HG03521 (cell line): ENCODE results near the gene WIPI1.
"Not testable (repeated sequence)": the region's sequence is repeated elsewhere in the genome, so short reads cannot be mapped to it uniquely, and the experiment has no call there.

Experiments used
- ATAC-seq: cut with Tn5 transposase; IDR thresholded peaks from one replicate; pipeline ENCODE4 v1.9.1; 2021; ENCODE audit warnings: mild to moderate bottlenecking, moderate library complexity; ENCODE audit not compliant: unreplicated experiment

The WIPI1 gene

DNA sequence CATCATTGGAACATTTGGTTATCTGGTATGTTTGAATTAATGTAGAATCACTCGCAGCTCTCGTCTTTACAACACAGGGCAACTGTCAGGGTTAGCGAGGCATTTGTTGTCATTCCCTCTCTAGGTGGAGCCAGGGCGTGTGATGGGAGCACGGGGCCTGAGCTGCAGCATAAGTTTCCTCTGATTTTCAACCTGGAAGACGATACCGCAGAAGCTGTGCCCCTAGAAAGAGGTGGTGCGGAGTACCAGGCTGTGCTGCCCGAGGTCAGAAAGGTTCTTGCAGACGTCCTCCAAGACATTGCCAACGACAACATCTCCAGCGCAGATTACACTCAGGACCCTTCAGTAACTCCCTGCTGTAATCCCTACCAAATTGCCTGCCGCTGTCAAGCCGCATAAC lies 37.2 kb downstream of the WIPI1 start:
- ATAC-seq: no peak

DNA sequence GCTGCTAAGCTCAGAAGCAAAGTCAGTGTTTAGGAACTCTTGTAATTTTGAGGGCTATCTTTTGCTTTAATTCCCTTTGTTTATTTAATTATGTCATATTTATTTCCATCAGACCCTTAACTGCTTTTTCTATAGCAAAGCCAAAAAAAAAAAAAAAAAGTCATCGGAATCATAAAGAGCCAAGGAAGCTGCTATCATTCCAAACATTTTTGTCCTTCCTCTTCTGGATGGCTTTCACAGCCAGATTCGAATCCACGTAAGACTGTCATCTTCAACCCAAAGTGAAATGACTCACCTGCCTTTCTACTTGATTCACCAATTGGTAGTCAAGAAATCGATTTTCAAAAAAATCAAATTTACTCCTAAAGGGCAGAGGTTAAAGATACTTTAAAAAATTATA lies 38.4 kb downstream of the WIPI1 start:
- ATAC-seq: no peak

DNA sequence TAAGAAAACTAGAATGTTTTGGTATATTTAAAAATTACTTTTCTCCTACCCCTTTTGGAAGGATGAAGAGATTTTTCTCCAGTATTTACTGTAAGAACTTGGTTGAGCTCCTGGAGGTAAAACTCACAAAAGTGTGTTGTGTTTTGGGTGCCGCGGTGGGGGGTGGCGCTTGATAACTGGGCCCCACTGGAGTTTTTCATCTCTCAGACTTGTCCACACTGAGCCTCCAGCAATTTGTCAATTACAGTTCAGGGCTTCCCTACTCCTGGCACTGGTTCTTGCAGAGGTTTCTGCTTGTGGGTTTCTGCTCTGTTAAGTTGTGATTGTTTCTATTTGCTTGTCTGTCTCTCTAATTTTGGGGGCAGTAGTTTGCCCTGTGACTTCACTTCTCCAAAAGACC lies 40.0 kb downstream of the WIPI1 start:
- ATAC-seq: no peak

DNA sequence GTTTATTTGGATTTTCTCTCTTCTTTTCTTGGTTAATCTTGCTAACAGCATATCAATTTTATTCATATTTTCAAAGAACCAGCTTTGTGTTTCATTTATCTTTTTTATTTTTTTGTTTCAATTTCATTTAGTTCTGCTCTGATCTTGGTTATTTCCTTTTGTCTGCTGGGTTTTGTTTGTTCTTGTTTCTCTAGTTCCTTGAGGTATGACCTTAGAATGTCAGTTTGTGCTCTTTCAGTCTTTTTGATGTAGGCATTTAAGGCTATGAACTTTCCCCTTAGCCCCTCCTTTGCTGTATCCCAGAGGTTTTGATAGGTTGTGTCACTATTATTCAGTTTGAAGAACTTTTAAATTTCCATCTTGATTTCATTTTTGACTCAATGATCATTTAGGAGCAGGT lies 42.4 kb downstream of the WIPI1 start:
- not testable (repeated sequence) for ATAC-seq

DNA sequence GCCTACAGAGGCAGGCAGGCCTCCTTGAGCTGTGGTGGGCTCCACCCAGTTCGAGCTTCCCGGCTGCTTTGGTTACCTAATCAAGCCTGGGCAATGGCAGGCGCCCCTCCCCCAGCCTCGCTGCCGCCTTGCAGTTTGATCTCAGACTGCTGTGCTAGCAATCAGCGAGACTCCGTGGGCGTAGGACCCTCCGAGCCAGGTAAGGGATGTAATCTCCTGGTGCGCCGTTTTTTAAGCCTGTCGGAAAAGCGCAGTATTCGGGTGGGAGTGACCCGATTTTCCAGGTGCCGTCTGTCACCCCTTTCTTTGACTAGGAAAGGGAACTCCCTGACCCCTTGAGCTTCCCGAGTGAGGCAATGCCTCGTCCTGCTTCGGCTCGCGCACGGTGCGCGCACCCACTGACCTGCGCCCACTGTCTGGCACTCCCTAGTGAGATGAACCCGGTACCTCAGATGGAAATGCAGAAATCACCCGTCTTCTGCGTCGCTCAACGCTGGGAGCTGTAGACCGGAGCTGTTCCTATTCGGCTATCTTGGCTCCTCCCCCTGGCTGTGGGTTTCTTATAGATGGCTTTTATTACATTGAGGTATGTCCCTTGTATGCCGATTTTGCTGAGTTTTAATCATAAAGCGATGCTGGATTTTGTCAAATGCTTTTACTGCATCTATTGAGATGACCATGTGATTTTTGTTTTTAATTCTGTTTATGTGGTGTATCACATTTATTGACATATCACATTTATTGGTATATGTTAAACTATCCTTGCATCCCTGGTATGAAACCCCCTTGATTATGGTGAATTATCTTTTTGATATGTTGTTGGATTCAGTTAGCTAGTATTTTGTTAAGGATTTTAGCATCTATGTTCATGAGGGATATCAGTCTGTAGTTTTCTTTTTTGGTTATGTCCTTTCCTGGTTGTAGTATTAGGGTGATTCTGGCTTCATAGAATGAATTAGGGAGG lies 43.4 kb downstream of the WIPI1 start:
- ATAC-seq: not testable (repeated sequence)

DNA sequence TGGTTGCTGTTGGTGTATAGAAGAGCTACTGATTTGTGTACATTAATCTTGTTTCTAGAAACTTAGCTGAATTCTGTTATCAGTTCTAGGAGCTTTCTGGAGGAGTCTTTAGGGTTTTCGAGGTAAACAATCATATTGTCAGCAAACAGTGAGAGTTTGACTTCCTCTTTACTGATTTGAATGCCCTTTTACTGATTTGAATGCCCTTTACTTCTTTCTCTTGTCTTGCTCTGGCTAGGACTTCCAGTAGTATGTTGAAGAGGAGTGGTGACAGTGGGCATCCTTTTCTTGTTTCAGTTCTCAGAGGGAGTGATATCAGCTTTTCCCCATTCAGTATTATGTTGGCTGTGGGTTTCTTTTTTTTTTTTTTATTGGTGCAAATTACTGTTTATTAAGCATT lies 49.6 kb downstream of the WIPI1 start:
- ATAC-seq: not testable (repeated sequence)

DNA sequence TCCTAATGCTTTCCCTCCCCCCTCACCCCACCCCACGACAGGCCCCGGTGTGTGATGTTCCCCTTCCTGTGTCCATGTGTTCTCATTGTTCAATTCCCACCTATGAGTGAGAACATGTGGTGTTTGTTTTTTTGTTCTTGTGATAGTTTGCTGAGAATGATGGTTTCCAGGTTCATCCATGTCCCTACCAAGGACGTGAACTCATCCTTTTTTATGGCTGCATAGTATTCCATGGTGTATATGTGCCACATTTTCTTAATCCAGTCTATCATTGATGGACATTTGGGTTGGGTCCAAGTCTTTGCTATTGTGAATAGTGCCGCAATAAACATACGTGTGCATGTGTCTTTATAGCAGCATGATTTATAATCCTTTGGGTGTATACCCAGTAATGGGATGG lies 53.5 kb downstream of the WIPI1 start:
- not testable (repeated sequence) for ATAC-seq

DNA sequence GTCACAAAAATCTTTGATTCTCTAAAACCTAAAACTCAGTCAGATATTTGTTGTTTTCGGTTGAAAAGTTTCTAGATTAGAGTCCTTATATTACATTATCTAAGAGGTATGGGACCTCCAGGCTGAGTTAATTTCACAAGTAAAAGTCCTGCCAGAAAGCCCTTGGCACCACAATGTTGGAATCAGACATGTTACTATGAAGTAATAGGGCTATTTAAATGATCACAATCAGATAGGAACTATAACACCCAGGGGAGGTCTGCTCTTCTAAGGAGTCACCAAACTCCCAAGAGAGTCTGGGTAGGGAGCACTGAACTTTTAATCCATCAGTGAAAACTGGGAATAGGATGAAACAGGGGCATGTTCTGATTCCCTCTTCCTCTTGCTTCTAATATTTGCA lies 54.2 kb downstream of the WIPI1 start:
- ATAC-seq: no peak

DNA sequence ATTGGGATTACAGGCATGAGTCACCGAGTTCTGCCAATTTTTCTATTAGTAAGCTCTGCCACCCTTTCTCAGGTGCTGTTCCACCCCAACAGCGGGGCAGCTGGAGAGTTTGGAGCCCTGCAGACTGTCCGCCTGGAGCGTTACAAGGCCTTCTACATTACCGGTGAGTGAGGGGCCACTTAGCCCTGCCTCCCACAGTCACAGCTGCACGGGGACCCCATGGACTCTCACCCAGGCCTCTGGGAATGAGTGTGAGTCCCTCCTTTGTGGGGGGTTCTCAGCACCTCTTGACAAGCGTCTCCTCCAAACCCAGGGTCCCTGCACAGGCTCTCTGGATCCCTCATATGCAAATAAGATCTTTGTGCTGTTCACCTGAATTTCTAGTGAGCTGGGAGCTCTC lies 56.0 kb downstream of the WIPI1 start:
- no peak for ATAC-seq

DNA sequence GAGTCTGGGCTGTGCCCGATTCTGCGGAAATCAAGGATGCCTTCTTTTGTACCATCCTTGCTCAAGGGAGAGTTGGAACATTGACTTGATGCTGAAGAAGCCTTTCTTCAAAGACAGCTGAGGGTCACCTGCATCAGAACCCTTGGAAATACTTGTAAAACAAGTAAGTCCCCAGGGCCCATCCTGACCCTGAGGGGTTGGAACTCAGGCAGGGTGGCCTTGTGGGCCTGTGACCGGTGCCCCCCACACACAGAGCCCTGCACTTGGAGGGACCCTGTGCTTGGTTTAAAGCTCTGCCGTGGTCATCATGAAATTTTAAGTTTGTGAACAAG lies 56.9 kb downstream of the WIPI1 start:
- no peak for ATAC-seq

DNA sequence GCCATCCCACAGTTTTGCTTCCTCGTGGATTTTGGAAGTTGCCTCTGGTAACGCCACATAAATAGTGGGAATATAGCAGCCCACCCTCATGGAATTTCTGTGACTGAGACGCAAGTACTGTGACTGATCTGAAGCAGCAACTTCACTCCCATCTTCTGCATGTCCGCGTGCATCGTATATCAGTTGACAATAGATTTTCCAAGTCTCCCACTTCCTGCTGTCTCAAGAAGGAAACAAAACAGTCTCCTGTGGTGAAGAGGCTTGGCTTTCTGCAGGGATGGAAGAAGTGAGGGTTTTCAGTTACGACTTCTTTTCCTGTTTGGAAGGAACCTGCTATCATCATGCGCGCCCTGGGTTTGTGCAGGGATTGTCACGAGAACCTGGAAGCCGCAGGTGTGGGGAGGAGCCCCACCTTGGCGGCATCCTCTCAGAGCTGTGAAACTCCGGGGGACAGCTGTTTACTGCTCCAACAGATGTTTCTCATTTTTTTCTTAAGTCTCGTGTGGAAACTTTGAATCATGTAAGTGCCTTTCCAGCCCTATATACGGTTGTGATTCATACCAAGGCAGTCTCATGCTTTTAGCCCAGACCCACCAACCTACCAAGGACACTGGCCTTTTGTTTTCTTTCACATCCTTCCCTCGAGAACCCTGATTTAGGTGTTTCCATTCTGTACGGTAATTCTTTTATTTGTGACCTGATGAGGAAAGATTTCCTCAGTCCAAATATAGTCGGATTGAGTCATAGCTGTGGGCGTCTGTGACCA lies 57.5 kb downstream of the WIPI1 start:
- no peak for ATAC-seq

DNA sequence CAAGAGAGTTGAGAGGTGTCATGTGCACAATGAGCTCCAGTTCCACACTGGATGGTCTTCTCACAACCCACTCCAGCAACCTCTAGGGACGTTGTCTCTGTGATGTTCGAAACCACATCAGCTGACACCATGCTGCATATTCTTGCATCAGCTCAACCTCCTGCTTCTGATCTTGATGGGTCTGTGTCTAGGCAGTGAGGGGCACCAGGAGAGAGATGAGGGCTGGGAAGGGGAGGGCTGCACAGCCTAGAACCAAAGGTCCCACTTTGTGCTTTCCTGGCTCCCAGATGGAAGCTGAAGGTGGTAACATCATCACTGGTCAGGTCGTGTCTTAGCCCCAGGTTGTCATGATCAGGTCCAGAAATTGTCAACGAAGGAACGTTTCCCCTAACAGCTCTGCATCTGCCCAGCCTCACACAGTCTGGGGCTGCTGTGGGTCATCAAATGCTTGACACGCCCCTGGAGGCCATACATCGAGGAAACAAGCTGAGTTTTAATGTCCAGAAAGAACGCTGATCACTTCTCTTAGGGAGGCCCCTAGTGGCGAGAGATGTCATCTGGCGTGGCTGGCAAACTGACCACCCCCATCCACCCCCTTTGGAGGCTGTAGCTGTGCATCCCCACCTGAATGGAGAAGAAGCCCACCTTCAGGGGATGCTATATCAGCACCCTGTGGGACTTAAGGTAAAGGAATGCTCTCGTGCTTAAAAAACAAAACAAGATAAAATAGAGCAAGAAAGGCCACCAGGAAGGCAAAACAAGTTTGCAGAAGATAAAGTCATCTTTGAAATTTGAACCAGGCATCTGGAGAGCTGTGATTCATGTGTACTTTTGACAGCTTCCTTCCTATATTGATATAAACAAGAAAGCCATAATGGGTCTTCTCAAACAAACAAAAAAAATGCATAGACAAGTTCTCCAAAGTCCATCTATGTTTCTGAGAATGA lies 58.3 kb downstream of the WIPI1 start:
- no peak for ATAC-seq

DNA sequence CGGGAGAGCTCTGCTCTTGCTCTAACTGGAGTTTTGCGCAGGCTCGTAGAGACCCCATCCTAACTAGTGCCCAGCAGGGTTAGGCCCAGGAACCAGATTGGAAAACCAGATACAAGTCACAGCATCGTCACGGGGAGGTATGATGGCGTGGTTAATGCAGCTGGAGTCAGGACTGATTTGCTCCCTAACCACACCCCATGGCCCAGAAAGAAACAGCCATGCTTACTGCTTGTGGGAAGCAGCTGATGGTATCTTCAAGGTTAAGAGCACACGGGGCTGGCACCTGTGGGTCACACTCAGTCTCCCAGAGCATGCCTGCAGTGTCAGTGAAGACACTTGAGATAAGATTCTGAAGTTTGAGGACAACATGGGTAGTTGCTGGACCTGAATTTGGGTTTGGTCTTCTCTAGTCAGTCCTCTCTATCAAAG lies 60.2 kb downstream of the WIPI1 start:
- no peak for ATAC-seq

DNA sequence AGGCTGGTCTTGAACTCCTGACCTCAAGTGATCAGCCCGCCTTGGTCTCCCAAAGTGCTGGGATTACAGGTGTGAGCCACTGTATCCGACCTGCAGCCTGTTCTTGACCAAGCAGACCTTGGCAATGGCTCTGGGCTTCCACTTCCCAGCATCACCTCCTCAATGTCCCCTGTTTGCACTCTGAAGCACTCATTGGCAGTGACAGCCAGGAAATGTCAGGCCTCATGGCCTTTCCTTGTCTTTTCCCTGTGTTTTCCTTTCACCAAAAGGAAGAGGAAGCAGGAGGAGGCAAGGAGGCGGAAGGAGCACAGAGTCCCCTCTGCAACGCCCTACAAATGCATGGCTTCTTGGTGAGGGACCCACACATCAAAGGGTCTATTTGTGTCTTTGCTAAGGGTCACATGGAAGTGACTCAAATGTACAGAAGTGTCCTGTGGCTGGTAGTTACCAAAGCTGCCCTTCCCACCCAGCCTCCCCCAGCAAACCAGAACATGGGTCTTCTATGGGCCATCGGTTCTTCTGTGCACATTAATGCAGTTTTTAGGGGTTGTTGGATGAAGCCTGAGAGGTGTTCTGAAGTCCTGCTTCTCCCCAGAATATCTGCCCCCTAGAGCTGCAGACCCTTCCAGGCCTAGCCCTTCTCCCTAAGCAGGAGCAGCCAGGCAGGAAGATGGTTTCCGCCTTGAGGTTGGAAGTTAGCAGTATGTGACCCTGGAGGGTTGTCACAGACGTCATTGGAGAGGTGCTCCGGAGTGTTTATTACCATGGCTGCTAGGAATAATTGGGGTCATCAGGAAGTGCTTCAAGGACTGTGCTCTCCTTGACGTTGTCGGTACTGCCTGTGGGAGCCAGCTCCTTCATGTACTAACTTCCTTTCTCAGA lies 60.8 kb downstream of the WIPI1 start:
- no peak for ATAC-seq

DNA sequence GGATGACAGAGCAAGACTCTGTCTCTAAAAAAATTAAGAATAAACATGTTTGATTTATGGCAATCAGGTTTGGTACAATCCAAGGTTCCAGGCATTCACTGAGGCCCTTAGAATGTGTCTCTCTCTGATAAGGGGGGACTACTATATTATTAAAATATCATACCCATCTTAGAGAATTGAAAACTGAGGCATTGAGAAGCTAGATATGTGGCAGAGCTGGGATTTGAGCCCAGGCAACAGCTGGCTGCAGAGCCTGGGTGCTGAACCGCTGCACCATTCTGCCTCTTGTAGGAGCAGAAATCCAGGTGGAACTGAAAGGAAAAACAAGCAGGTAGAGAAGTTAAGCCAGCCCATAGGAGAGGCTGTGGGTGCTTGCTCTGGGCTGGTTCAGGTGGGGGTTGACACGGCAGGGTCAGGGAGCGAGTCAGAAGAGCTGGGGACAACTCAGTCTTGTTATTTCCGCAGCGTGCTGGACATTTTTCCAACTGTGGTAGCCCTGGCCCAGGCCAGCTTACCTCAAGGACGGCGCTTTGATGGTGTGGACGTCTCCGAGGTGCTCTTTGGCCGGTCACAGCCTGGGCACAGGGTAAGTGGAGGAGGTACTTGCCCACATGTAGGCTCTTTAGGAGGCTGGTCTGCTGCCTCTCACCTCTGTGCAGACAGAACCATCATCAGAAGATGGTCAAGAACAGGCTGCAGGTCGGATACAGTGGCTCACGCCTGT lies 62.5 kb downstream of the WIPI1 start:
- ATAC-seq: no peak

DNA sequence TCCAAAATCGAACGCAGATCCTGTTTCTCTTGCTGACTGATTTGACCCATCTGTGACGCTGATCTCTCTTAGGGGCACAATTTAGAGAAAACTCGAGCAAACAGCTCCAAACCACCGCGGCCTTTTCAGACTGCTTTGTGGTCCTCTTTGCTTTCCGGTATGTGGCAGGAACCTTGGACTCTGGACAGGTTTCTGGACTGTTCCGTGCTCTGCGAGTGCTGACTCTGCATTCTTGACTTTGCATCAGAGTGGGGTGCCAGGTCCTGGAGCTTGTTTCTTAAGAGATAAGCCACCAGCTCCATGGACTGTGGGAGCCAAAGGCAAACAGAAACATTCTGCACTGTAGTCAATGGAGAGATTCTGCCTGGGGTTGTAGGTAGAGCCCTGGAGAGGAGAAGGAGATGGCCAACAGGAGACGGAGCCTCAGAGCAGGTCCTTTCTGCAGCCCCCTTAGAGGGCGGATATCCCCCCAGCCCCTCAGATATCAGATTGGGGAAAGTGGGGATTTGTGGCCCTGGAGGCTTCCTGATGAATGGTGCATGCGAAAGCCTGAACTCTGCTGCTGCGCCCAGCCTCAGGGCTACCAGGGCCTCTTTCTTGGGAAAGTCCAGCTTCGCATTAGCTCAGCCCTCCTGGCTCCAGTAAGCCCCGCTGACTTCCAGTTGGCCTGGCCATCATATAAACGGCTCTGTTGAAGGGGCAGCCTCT lies 65.6 kb downstream of the WIPI1 start:
- ATAC-seq: no peak

DNA sequence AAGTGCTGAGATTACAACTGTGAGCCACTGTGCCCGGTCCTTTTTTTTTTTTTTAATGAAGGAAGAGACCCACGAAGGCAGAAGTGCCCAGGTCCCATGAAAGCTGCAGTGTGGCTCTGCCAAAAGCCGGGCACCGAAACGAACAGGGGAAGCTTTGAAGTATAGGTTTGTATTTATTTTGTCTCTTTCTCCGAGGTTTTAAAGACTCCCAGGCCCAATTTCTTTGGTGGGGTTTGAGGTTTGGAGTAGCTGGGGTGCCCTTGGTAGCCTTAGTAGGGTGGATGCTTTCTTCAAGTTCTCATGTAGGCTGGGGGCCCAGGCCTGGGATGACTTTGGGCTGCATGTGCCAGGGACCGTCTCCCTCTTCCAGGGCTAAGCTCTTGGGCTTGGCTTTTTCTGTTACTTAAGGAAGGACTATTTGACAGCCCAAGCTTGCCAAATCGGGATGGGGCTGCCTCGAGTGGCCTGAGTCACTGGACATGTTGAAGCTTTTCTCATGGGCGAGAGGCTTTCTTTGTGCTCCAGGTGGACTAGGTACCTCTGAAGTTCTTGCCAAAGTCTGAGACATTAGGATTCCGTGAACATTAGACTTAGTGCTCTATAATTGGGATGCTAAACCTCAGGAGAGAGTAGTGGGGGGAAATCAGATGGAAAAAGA lies 66.3 kb downstream of the WIPI1 start:
- no peak for ATAC-seq

DNA sequence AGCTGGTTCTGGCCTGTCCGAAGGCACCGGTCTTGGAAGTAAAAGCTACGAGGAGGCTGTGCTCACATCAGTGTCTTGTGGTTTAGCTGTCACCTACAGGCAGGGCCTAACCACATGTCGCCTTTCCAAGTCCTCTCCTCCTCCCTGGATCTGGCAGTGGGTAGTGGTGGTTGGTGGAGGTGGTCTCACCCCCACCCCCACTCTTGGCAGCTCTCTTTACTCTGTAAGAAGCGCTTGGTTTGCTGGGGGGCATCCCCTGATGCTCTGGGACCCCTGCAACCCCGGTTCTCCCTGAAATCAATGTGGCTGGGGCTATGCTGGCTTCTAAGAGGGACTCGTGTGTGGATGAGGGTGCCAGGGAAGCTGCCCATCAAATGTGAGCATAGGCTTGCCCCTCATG lies 68.3 kb downstream of the WIPI1 start:
- ATAC-seq: no peak
